Neural crest cell (in vitro differentiated cells): ENCODE measurements around the gene LCNL1. TPM values are rescaled to one million over a fixed set of nuclear protein-coding genes. Genes with fewer than 3 reads are reported as not detected.
"Not testable (repeated sequence)": the region's sequence is repeated elsewhere in the genome, so short reads cannot be mapped to it uniquely, and the experiment has no call there.

Experiments
- DNase-seq: peaks from one replicate; pipeline ENCODE4 v3.0.0; 2021; ENCODE audit warnings: low read depth, mixed read lengths, low spot score
- H3K27ac Mint-ChIP-seq: one replicate; pipeline ENCODE4 v1.8.0; 2021; ENCODE audit warnings: mild to moderate bottlenecking, mixed read lengths; ENCODE audit not compliant: unreplicated experiment
- H3K27me3 Mint-ChIP-seq: 2 replicates; pipeline ENCODE4 v1.8.0; 2021; ENCODE audit warnings: low read depth, mild to moderate bottlenecking, mixed read lengths
- H3K36me3 Mint-ChIP-seq: 2 replicates; pipeline ENCODE4 v1.8.0; 2021; ENCODE audit warnings: low read depth, mild to moderate bottlenecking, mixed read lengths
- H3K4me1 Mint-ChIP-seq: 2 replicates; pipeline ENCODE4 v1.8.0; 2021; ENCODE audit warnings: mixed read lengths
- H3K4me3 Mint-ChIP-seq: one replicate; pipeline ENCODE4 v1.8.0; 2021; ENCODE audit warnings: mild to moderate bottlenecking, mixed read lengths
- H3K9me3 Mint-ChIP-seq: 2 replicates; pipeline ENCODE4 v1.8.0; 2021; ENCODE audit warnings: mixed read lengths
- total RNA-seq: library from RNA; stranded (reverse); gene quantifications from 2 replicates; pipeline ENCODE4 v1.2.1, GENCODE V29; 2021
- TF ChIP-seq, protein P1 (sequence below): fragments of 200-600 bp; sonication (generic); conservative IDR thresholded peaks from 2 replicates; pipeline ENCODE4 v1.5.0; 2021; ENCODE audit warnings: antibody characterized with exemption, mild to moderate bottlenecking

The LCNL1 gene
- total RNA-seq, 1 donor from 2014 or later, result not detected

DNA sequence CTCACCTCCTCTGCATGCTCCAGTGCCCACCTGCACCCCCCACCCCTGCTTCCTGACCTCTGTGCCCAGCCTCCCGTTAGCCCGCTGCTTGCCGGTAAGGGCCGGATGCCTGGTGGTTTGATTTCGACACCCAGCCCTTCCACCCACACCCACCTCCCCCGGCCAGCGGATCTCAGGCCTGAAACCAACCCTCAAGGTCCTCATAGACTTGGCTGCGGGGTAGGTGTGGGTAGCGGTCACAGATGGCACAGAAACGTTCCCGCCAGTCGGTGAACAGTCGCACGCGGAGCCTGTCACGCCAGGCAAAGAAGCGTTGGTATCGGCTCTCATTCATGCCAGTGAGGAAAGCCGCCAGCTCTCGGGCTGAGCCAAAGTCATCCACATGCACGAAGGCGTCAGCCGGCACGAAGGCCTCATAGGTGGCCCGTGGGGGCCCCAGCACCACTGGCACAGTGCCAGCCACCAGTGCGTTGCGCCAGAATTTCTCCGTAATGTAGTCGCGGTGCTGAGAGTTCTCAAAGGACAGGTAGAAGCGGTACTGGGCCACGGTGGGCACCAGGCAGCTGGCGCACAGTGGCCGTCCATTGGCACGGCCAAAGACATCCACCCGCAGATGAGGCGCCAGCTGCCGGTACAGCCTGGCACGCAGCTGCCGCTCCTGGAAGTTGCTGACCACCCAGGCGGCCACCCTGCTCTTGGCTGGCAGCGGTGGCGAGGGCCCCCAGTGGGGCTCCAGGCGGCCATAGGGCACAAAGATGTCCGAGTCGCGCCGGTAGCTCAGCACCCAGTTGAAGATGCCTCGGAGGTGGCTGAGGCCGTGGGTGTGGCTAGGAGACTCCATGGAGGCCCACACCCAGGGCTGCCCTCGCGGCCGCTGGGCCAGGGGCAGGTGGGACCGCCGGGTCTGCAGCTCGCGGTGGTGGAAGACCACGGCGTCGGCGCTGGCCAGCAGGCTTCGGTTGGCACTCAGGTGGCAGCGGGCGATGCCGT, 48.0 kb downstream of the LCNL1 start:
- Mint-ChIP-seq H3K9me3 (no peaks in the 10 kb centered on the region), H3K4me1 (peaks cover 8% of the 10 kb centered on the region), H3K36me3 (no peaks in the 10 kb centered on the region), H3K27ac (no peak overlapping the region), H3K4me3 (peak overlapping the region; percentile 56), H3K27me3 (no peaks in the 10 kb centered on the region)
- TF ChIP-seq, protein P1, sequence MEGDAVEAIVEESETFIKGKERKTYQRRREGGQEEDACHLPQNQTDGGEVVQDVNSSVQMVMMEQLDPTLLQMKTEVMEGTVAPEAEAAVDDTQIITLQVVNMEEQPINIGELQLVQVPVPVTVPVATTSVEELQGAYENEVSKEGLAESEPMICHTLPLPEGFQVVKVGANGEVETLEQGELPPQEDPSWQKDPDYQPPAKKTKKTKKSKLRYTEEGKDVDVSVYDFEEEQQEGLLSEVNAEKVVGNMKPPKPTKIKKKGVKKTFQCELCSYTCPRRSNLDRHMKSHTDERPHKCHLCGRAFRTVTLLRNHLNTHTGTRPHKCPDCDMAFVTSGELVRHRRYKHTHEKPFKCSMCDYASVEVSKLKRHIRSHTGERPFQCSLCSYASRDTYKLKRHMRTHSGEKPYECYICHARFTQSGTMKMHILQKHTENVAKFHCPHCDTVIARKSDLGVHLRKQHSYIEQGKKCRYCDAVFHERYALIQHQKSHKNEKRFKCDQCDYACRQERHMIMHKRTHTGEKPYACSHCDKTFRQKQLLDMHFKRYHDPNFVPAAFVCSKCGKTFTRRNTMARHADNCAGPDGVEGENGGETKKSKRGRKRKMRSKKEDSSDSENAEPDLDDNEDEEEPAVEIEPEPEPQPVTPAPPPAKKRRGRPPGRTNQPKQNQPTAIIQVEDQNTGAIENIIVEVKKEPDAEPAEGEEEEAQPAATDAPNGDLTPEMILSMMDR, result no peak
- no peak for DNase-seq

DNA sequence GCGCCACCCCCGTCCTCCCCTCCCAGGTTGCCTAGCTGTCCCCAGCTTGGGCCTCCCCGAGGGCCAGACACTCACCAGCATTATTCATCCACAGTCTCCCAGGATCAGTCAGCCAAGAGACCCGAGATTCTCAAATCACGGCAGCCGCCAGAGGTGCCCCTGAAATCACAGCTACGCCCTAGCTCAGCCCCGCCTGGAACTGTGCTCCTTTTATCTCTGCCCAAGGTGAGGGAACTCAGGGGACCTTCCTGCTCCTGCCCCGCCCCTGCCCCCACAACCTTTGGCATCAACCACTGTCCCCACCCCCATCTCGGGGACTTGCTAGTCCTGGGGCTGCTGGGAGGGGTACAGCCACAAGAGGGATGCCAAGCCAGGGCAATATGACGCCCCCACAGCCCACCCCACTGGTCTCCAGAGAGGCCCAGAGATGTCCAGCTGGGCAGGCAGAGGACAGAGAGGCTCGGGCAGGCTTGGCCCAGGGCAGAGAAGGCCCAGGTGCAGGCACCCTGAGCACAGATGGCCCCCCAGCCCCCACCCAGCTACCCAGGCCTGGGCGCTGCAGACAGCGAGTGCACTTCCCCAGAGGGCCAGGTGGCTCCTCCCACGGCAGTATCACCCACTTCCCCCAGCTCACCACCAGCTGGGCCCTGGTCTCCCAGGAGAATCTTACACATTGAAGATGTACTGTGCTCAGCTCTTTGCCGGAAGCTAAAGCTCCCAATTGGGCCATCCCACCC, 49.3 kb downstream of the LCNL1 start, which contains the start of gene FUT7:
Gene FUT7 (minus strand): TSS at position 185 of the 737 bp plus-strand sequence. CDS start 97 bp downstream, at position 88.
- no peaks in the 10 kb centered on the region for H3K36me3 Mint-ChIP-seq
- TF ChIP-seq, protein P1, result no peak

DNA sequence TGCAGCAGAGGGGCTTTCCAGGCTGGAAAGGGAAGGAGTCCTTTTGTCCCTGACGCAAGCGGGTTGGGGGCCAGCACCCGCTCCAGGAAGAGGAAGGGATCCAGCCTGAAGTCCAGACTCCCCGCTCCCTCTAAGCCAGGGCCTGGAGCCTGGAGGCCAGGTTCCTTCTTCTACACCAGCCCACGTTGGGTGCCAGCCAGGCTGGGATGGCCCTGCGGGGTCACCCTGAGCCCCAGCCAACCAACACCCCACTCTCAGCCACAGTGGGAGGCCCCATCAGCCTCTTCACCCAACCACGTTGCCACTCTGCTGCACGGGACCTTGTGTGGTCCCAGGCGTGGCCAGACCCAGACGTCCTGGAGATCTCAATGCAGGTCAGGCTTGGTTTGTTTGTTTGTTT, 50.1 kb downstream of the LCNL1 start:
- Mint-ChIP-seq H3K27ac (no peak overlapping the region), H3K4me1 (peaks cover 4% of the 10 kb centered on the region), H3K36me3 (no peaks in the 10 kb centered on the region), H3K27me3 (no peaks in the 10 kb centered on the region), H3K4me3 (no peak overlapping the region), H3K9me3 (no peaks in the 10 kb centered on the region)
- TF ChIP-seq, protein P1, result no peak
- no peak for DNase-seq

More for the DNA sequence above, 49.3 kb downstream of the LCNL1 start, which contains the start of gene FUT7:
- no peak for DNase-seq
- no peaks in the 10 kb centered on the region for H3K27me3 Mint-ChIP-seq
- no peak within 1 kb of the TSS for H3K27ac Mint-ChIP-seq
- H3K9me3 Mint-ChIP-seq, result no peaks in the 10 kb centered on the region
- H3K4me1 Mint-ChIP-seq, result peaks cover 7% of the 10 kb centered on the region
- H3K4me3 Mint-ChIP-seq, result peak within 1 kb of the TSS; percentile 31

DNA sequence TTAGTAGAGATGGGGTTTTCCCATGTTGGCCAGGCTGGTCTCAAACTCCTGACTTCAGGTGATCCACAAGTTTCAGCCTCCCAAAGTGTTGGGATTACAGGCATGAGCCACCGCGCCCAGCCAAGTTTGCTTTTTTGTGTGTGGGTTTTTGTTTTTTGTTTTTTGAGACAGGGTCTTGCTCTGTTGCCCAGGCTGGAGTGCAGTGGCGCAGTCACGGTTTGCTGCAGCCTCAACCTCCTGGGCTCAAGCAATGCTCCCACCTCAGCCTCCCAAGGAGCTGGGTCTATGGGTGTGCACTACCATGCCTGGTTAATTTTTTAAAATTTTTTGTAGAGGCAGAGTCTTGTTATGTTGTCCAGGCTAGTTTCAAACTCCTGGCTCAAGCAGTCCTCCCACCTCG, 50.7 kb downstream of the LCNL1 start:
- H3K27ac Mint-ChIP-seq, H3K9me3 Mint-ChIP-seq, DNase-seq, H3K27me3 Mint-ChIP-seq, H3K4me1 Mint-ChIP-seq, H3K4me3 Mint-ChIP-seq, H3K36me3 Mint-ChIP-seq: not testable (repeated sequence)

DNA sequence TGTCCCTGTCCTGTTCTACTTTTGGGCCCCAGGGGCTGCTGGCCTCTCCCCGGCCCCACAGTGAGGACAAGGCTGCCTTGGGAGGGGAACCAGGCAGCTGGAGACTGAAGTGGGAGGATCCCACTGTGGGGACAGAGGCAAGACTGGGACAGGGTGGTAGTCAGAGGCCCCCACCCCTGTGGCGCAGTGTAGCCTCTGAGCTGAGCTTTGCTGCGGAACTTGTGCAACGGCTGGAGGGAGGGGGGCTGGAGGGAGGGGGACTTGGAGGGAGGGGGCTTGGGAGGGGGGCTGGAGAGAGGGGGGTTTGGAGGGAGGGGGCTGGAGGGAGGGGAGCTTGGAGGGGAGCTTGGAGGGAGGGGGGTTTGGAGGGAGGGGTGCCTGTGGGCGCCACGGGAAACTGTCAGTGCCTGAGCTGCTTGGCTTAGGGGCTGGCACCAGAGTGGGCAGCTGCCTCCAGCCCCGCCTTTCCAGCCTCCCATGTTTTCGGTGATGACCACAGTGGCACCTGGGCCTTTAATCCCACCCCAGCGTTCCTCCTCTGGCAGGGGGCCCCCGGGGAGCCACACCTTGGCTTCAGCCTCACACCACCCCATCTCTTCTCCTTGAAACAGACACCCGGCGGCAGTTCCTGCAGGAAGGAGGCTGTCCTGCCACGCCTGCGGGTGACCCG, 51.4 kb downstream of the LCNL1 start:
- Mint-ChIP-seq H3K4me1 (peaks cover 4% of the 10 kb centered on the region), H3K27ac (no peak overlapping the region), H3K4me3 (no peak overlapping the region), H3K27me3 (no peaks in the 10 kb centered on the region), H3K36me3 (no peaks in the 10 kb centered on the region), H3K9me3 (no peaks in the 10 kb centered on the region)
- no peak for DNase-seq
- TF ChIP-seq, protein P1, result no peak
